Breast epithelium (tissue), 3 donors: ENCODE results near the gene CCSAP.
"Not testable (repeated sequence)": the region's sequence is repeated elsewhere in the genome, so short reads cannot be mapped to it uniquely, and the experiment has no call there.

Source experiments
- CTCF ChIP-seq, 3 donors: fragments of 450-650 bp; IDR thresholded peaks; one replicate each; pipeline ENCODE4 v1.5.1; 2016 to 2017; ENCODE audit warnings: antibody characterized with exemption in 3 of 3, mild to moderate bottlenecking in 3 of 3, moderate library complexity in 3 of 3
- POLR2AphosphoS5 ChIP-seq, 3 donors: sonication (generic); formaldehyde crosslinking; IDR thresholded peaks; one replicate each; pipeline ENCODE4 v1.6.1; 2017; ENCODE audit warnings: antibody characterized with exemption in 3 of 3

- TF ChIP-seq POLR2AphosphoS5, CTCF (IDR thresholded peaks at IDR 0.05): not testable (repeated sequence)
These were observed 35.2 kb upstream of the CCSAP start for GRCh38 chr1:229378035-229378434.
